Measurements from ENCODE around the gene NRN1L. TPM values are rescaled to one million over a fixed set of nuclear protein-coding genes. Genes with fewer than 3 reads are reported as not detected.
"Not testable (repeated sequence)": the region's sequence is repeated elsewhere in the genome, so short reads cannot be mapped to it uniquely, and the experiment has no call there.

The NRN1L gene
- total RNA-seq, 1 donor from 2014 or later: 1.6 TPM

GRCh38 chr16:67857547-67858233 lies 27.0 kb upstream of the NRN1L start:
- ATAC-seq (peak; percentile 91), DNase-seq (ENCODE audit: low spot score) (no peak)
- intact Hi-C loops (cut with DNase I): no loop called here

- ATAC-seq: no peak
- DNase-seq (ENCODE audit: low spot score): no peak
- intact Hi-C loops (cut with DNase I): no loop called here
Measured at GRCh38 chr16:67858500-67858899, 26.2 kb upstream of the NRN1L start.

DNA sequence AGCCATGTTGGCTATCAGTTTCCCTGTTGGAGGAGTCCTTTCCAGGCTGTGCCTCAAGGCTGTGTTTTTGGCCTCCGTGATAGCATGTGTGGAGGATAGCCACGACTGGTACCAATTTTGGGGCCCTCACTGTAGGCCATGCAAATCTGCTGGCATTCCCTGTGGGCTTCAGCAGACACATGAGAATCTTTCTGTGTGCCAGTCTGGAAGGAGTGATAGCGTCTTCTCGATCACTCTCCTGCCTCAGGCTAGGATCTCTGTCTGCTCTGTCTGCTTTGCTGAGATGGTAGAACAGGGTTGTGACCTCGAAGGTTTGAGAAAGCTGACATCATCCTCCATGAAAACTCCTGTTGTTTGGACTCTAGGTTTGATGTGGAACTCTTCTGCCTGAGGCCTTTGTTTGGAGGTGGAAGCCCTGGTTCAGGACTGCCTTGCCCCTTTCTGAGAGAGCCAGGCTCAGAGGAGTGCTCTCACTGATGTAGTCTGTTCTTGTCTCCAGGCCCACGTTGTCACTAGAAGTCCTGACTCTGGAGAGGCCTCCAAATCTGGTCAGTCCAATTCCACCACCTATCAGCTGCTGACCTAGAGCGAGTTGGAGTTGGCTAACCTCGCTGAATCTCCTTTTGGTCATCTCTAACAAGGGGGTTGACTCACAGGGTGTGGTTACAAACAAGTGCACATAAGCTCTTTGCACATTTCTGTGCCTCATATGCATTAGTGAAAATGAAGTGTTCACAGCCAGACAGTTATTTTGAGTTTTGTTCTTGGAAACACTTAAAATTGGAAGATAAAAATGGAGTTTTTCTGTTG lies 23.9 kb upstream of the NRN1L start:
- ATAC-seq: no peak
- DNase-seq (ENCODE audit: low spot score): no peak
- intact Hi-C loops (cut with DNase I): no loop called here

DNA sequence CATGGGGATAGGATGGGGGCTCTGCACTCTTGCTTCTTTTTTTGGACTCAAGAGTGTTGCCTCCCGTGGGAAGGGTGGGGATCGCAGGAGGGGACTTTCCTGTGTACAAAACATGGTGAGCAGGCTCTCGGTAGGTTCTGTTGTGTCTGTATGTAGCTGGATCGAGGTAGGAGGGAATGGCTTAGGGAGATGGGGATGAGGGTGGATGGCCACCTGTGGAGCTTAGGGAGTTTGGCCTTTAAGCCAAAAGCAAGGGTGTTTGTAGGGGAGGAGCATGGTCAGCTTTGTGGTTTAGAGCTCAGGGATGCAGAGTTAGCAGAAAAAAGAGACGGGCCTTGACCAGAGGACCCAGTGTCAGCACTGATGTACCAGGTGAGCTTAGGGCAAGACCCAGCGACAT lies 22.8 kb upstream of the NRN1L start:
- DNase-seq (ENCODE audit: low spot score): no peak
- intact Hi-C loops (cut with DNase I): no loop called here
- ATAC-seq: no peak

DNA sequence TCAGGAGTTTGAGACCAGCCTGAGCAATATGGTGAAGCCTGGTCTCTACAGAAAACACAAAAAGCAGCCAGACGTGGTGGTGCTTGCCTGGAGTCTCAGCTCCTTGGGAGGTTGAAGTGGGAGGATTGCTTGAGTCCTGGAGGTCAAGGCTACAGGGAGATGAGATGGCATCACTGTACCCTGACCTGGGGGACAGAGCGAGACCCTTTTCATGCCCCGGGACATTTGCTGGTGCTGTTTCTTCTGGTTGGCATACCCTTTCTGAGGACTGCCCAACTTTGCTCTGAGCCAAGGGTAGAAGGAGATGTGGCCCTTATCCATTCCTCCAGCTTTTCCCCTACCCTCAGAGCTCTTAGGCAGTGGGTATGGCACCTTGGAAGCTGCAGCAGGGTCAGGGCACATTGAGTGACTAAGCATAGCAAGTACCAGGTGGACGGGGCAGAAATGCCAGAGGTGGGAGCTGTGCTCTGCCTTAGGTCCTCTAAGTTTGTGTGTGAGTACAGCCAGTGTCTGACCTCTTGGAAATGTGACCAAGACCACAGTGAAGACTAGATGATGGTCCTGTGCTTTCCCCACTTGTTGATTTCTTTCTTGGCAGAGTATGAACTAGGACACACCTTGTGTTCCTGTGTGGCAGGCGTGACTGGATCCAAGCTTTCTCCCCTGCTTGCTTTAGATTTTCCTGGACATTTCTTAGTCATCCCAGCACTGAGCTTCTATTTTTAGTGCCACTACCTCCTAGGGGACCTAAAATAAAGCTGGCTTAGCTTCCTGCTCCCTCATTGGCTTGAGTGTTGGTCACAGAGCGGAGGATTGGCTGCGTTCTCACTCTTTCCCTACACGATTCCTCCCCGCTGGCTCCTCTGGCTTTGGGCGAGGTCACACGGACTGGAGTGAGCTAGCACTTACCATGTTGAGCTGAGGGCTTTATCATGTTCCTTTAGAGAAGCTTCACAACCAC lies 21.8 kb upstream of the NRN1L start:
- ATAC-seq (peak; percentile 88), DNase-seq (ENCODE audit: low spot score) (no peak)
- intact Hi-C loops (cut with DNase I): no loop called here

DNA sequence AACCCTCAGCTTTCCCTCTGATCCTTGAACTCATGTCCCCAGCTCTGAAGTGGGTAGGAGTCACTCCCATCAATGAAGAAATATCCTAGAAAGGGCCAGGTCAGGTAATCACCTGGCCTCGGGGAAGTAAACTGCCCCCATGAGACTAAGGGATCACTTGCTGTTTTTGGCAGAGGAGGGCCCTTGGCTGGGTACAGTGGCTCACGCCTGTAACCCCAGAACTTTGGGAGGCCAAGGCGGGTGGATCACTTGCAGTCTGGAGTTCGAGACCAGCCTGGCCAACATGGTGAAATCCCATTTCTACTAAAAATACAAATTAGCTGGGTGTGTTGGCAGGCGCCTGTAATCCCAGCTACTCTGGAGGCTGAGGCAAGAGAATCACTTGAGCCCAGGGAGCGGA lies 20.6 kb upstream of the NRN1L start:
- not testable (repeated sequence) for ATAC-seq

DNA sequence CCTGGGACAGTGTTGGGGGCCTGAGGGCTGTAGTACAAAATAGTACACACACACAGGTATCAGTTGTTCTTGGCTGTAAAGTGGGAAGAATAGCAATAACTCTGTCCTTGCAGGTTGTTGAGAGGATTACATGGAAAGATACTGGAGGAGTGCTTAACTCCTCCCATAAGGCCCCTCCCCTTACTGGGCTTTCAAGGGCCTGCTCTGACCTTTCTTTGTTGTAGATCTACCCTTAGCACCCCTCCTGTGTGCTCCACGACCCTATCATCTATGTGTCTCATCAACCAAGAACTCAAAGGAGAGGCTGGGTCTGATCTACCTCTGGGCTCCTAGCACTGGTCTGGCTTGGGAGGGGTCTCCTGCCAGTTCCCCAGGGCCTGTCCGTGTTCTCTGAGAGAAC lies 20.1 kb upstream of the NRN1L start:
- DNase-seq (ENCODE audit: low spot score) (no peak), ATAC-seq (no peak)
- intact Hi-C loops (cut with DNase I): no loop called here

More for the DNA sequence above, 20.6 kb upstream of the NRN1L start:
- intact Hi-C loops (cut with DNase I); DNase-seq (ENCODE audit: low spot score): not testable (repeated sequence)

GRCh38 chr16:67865318-67865717 lies 19.4 kb upstream of the NRN1L start:
- intact Hi-C loops (cut with DNase I): no loop called here
- peak; percentile 7 for ATAC-seq
- DNase-seq (ENCODE audit: low spot score): no peak

DNA sequence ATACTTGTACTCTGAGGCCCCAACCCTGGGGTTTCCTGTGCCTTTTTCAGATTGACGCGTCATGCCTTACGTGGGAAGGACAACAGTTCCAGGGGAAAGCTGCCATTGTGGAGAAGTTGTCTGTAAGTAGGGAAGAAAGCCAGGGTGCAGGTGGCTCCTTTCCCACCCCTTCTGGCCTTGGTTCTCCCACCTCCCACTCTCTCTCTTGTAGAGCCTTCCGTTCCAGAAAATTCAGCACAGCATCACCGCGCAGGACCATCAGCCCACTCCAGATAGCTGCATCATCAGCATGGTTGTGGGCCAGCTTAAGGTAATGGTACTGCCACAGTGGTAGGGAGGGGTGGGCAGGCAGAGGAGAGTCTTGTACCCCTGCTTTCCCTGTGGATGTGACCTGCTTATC lies 16.4 kb upstream of the NRN1L start:
- intact Hi-C loops (cut with DNase I): no loop called here
- no peak for DNase-seq (ENCODE audit: low spot score)
- no peak for ATAC-seq

GRCh38 chr16:67869653-67870052 lies 15.0 kb upstream of the NRN1L start:
- ATAC-seq (no peak), DNase-seq (ENCODE audit: low spot score) (no peak)
- intact Hi-C loops (cut with DNase I): no loop called here

DNA sequence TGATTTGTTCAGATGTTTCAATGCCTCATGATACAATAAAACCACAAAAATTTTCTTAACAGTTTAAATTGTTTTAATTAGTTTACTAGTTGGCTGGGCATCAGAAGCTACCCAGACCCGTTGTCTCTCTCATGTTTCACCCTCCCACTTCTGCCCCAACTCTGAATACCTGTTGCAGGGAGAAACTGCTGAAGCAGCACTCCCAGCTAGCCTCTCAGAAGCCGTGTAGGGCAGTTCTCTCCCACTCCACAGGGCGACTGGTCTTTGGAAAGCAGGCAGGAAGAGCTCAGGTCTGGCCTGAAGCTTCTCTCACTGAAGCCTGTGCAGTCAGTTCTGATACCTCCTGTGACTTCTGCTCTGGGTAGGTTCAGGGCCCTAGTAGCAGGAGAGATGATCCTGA lies 13.4 kb upstream of the NRN1L start:
- intact Hi-C loops (cut with DNase I): no loop called here

DNA sequence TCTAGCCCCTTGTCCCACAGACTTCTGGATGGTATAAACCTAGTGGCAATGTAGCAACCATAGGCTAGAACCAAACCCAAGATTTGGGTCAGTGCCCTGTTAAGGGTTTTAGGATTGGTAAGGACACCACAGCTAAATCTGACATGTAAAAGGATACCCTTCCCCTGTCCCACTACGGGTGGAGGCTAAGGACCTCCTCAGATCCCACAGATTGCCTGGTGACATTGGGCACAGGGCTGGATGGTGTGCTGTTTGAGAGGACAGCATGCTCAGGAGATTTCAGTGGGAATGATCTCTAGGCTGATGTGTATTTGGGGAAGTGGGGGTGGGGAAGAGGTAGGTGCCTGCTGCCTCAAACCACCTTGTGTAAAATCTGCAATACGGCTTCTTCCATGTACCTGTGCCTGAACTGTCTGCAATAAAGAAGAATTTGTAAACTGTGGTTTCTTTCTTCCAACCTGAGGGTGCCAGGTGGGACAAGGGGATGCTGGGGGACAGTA lies 12.5 kb upstream of the NRN1L start:
- DNase-seq (ENCODE audit: low spot score) (no peak), ATAC-seq (peak; percentile 5)
- intact Hi-C loops (cut with DNase I): no loop called here

More for the DNA sequence above, 13.4 kb upstream of the NRN1L start:
- DNase-seq (ENCODE audit: low spot score): no peak
- no peak for ATAC-seq

- intact Hi-C loops (cut with DNase I): no loop called here
- ATAC-seq (peak; percentile 89), DNase-seq (ENCODE audit: low spot score) (peak; percentile 88)
Measured at GRCh38 chr16:67872631-67873434, 11.9 kb upstream of the NRN1L start, which contains the start of gene EDC4. Gene EDC4, plus strand, starts transcription at chr16:67873052. Its CDS starts 210 bp downstream, at chr16:67873262.

DNA sequence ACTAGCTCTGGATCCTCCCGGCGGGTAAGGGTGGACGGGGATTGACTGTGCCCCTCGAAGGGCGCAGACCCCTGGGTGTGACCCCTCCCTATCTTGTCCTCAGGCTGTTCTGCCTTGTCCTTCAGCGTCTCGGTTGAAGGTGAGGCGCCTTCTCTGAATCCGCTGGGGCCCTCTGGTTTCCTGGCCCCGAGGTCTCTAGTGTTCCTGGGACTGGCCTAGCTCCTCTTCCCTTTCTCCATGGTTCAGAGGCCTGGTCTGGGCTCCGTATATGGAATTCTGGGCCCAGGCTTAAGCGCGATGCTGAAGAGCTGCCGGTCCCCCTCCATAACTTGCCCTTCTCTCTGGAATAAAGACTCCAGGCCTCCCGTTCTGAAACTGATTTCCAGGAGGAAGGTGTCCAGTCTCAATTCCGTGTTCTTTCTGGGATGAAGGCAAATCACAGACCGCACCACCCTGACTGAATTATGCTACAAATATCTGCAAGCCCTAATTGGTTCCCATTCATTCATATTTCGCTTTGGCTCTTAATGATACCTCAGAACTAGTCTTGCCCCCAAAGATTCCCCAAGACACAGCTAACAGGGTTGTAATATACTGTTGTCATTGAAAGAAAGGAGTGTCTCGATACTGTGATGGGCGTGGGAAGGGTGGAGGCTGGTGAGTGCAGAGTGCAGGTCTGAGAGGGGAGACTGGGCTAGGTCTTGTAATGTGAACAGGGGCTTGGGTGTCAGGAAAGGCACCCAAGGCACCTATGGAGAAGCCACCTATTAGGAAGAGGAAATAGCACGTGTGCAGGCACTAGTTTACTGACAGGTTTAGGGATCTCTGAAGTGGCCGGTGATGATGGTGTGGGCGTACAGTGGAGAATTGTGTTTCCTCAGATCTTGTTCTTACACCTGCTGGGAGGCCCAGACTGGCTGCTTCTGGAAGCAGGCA lies 11.0 kb upstream of the NRN1L start:
- ATAC-seq (peak; percentile 6), DNase-seq (ENCODE audit: low spot score) (no peak)
- intact Hi-C loops (cut with DNase I): no loop called here

DNA sequence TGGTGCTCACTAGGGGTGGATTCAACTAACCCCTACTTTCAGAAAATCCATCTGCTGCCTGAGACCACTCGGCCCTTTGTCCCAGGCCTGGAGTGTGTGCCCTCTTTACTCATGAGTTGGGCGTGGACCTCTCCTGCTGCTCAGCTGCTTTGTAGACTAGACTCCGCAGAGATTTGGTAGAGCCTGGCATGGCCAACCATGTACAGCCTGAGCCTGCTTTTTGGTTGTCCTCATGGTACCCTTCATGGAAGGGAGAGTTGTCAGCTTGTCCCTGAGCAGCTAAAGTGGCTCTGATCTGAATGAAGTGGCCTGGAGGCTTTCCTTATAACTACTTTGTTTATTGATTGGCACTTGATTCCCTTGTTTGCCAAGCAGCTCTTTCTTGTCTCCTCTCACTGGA lies 10.3 kb upstream of the NRN1L start:
- intact Hi-C loops (cut with DNase I): no loop called here
- no peak for DNase-seq (ENCODE audit: low spot score)
- no peak for ATAC-seq

GRCh38 chr16:67877064-67877463 lies 7.6 kb upstream of the NRN1L start:
- ATAC-seq: no peak
- no peak for DNase-seq (ENCODE audit: low spot score)
- intact Hi-C loops (cut with DNase I): no loop called here

DNA sequence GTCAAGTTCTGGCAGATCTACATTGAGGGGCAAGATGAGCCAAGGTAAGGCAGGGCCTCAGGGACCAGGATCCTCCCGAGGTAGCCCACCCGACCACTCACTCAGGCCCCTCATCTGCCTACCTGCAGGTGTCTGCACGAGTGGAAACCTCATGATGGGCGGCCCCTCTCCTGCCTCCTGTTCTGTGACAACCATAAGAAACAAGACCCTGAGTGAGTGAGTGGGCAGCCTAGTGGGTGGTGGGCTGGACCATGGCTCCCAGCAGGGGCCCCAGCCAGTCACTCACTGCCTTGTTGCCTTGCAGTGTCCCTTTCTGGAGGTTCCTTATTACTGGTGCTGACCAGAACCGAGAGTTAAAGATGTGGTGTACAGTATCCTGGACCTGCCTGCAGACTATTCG lies 6.5 kb upstream of the NRN1L start:
- DNase-seq (ENCODE audit: low spot score) (no peak), ATAC-seq (no peak)
- intact Hi-C loops (cut with DNase I): no loop called here

Measured in sciatic nerve (tissue), 2 donors.